Skeletal muscle tissue (tissue), 4 donors: ENCODE data around the gene KLHDC3. TPM values are rescaled to one million over a fixed set of nuclear protein-coding genes. Genes with fewer than 3 reads are reported as not detected.

ENCODE experiments used
- H3K27ac ChIP-seq: one replicate; pipeline ENCODE4 v1.7.0; 2013; ENCODE audit warnings: mild to moderate bottlenecking, low read depth, low read length, inconsistent platforms
- H3K27me3 ChIP-seq, 3 donors: one replicate each; pipeline ENCODE4 v1.7.0; 2013; ENCODE audit warnings: low read length in 3 of 3; ENCODE audit not compliant: control insufficient read depth in 3 of 3, insufficient read depth in 3 of 3
- H3K36me3 ChIP-seq, 3 donors: one replicate each; pipeline ENCODE4 v1.7.0; 2013; ENCODE audit warnings: low read length in 3 of 3; ENCODE audit not compliant: control insufficient read depth in 3 of 3, insufficient read depth in 3 of 3
- H3K4me1 ChIP-seq, 3 donors: one replicate each; pipeline ENCODE4 v1.7.0; 2013; ENCODE audit warnings: low read length in 3 of 3, mild to moderate bottlenecking in 3 of 3; ENCODE audit not compliant: control insufficient read depth in 3 of 3, insufficient read depth in 3 of 3
- H3K4me3 ChIP-seq, 3 donors: one replicate each; pipeline ENCODE4 v1.7.0; 2013; ENCODE audit warnings: low read length in 3 of 3
- H3K9ac ChIP-seq, 3 donors: one replicate each; pipeline ENCODE4 v1.7.0; 2013; ENCODE audit warnings: low read length in 3 of 3, mild to moderate bottlenecking in 3 of 3, moderate library complexity in 2 of 3, low read depth in 1 of 3
- H3K9me3 ChIP-seq, 3 donors: one replicate each; pipeline ENCODE4 v1.7.0; 2013; ENCODE audit warnings: low read length in 3 of 3; ENCODE audit not compliant: control insufficient read depth in 3 of 3
- total RNA-seq: library from RNA; depleted of rRNA; stranded (reverse); fragments of >200 nt; gene quantifications from one replicate; pipeline ENCODE4 v1.2.3, GENCODE V29; 2014
- donor health status: Osteomylitis.

KLHDC3 gene
- total RNA-seq, 1 donor from 2014 or later = 267 TPM

- Histone ChIP-seq H3K9ac (peak overlapping the region in 2 of 3 donors; percentile 8 to 33), H3K4me3 (no peak overlapping the region), H3K4me1 (peaks cover 13 to 16% (median 15%) of the 10 kb centered on the region in 3 donors), H3K9me3 (no peaks in the 10 kb centered on the region), H3K27me3 (no peaks in the 10 kb centered on the region), H3K36me3 (peaks cover 54 to 66% (median 60%) of the 10 kb centered on the region in 3 donors), H3K27ac (no peak overlapping the region)
These were observed 4.9 kb upstream of the KLHDC3 start for GRCh38 chr6:43009124-43009523.

- Histone ChIP-seq H3K4me1 (peaks cover 29 to 35% (median 31%) of the 10 kb centered on the region in 3 donors), H3K27ac (no peak overlapping the region), H3K9me3 (no peaks in the 10 kb centered on the region), H3K27me3 (no peaks in the 10 kb centered on the region), H3K36me3 (peaks cover 54 to 61% (median 60%) of the 10 kb centered on the region in 3 donors), H3K9ac (no peak overlapping the region), H3K4me3 (no peak overlapping the region)
These were observed 2.8 kb upstream of the KLHDC3 start for GRCh38 chr6:43011207-43011606.

- Histone ChIP-seq H3K4me1 (peaks cover 41 to 46% (median 43%) of the 10 kb centered on the region in 3 donors), H3K9me3 (no peaks in the 10 kb centered on the region), H3K27ac (no peak overlapping the region), H3K27me3 (no peaks in the 10 kb centered on the region), H3K9ac (peak overlapping the region in 2 of 3 donors; percentile 16 to 77), H3K4me3 (peak overlapping the region in 1 of 3 donors; percentile 80), H3K36me3 (peaks cover 47 to 53% (median 51%) of the 10 kb centered on the region in 3 donors)
These were observed 1.7 kb upstream of the KLHDC3 start for GRCh38 chr6:43012364-43012763.

GRCh38 chr6:43013097-43013842 is 779 bp upstream of the KLHDC3 start:
- Histone ChIP-seq H3K9me3 (no peaks in the 10 kb centered on the region), H3K36me3 (peaks cover 47 to 53% (median 50%) of the 10 kb centered on the region in 3 donors), H3K4me1 (peaks cover 50 to 55% (median 52%) of the 10 kb centered on the region in 3 donors), H3K4me3 (peak overlapping the region; percentile 74 to 80 (median 75)), H3K9ac (peak overlapping the region; percentile 76 to 87 (median 77)), H3K27ac (peak overlapping the region; percentile 69), H3K27me3 (no peaks in the 10 kb centered on the region)

- no peaks in the 10 kb centered on the region for H3K9me3 ChIP-seq
- H3K27ac ChIP-seq = peak overlapping the region; percentile 92
- H3K27me3 ChIP-seq = no peaks in the 10 kb centered on the region
- H3K4me1 ChIP-seq = peaks cover 62 to 67% (median 63%) of the 10 kb centered on the region in 3 donors
- peaks cover 45 to 53% (median 50%) of the 10 kb centered on the region in 3 donors for H3K36me3 ChIP-seq
- peak overlapping the region; percentile 79 to 97 (median 81) for H3K9ac ChIP-seq
- peak overlapping the region; percentile 81 to 94 (median 88) for H3K4me3 ChIP-seq
These were observed 423 bp downstream of the KLHDC3 start for GRCh38 chr6:43014434-43014909.

GRCh38 chr6:43016176-43016942 is 2.3 kb downstream of the KLHDC3 start:
- H3K4me3 ChIP-seq = peak overlapping the region; percentile 60 to 88 (median 77)
- H3K4me1 ChIP-seq = peaks cover 79 to 86% (median 79%) of the 10 kb centered on the region in 3 donors

DNA sequence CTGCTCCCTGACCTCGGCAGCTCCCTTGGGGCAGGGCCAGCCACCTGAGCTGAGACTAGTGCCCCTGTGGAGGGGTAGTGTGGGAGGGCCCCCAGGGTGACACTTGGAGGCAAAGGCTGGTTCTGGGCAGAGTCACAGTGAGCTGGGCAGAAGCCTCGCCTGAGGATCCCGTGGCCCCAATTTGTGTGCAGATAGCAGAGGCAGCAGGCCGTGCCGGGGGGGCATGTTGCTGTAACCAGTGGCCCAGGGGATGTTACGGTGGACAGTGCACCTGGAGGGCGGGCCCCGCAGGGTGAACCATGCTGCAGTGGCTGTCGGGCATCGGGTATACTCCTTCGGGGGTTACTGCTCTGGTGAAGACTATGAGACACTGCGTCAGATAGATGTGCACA is 2.9 kb downstream of the KLHDC3 start:
- H3K36me3 ChIP-seq = peaks cover 27 to 42% (median 40%) of the 10 kb centered on the region in 3 donors
- H3K4me1 ChIP-seq = peaks cover 79 to 86% (median 79%) of the 10 kb centered on the region in 3 donors
- H3K27me3 ChIP-seq = no peaks in the 10 kb centered on the region
- H3K27ac ChIP-seq = peak overlapping the region; percentile 92
- H3K9ac ChIP-seq = peak overlapping the region; percentile 69 to 89 (median 77)
- peak overlapping the region; percentile 60 to 88 (median 77) for H3K4me3 ChIP-seq
- no peaks in the 10 kb centered on the region for H3K9me3 ChIP-seq

More at GRCh38 chr6:43016176-43016942, 2.3 kb downstream of the KLHDC3 start:
- peaks cover 33 to 48% (median 46%) of the 10 kb centered on the region in 3 donors for H3K36me3 ChIP-seq
- no peaks in the 10 kb centered on the region for H3K9me3 ChIP-seq
- no peaks in the 10 kb centered on the region for H3K27me3 ChIP-seq
- H3K27ac ChIP-seq = peak overlapping the region; percentile 92
- H3K9ac ChIP-seq = peak overlapping the region; percentile 69 to 89 (median 77)

DNA sequence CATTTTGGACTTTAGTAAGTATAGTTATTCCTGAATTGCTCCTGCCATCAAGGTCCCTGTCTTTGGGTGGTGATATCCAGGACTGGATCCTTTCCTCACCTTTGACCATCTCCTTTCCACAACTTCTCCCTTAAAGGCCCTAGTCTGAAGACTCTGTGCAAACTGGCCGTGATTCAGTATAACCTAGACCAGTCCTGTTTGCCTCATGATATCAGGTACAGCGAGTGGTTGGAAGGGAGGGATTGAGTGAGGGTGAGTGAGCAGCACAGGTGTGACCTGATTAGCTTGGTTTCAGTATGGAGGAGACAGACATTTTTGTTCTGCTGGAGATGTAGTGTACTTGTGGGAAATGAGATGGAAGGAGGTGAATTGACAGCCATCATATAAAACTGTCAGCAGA is 5.1 kb downstream of the KLHDC3 start:
- no peak overlapping the region for H3K4me3 ChIP-seq
- H3K9ac ChIP-seq = peak overlapping the region in 2 of 3 donors; percentile 23 to 77
- no peaks in the 10 kb centered on the region for H3K27me3 ChIP-seq
- H3K9me3 ChIP-seq = no peaks in the 10 kb centered on the region
- H3K27ac ChIP-seq = peak overlapping the region; percentile 92
- peaks cover 22 to 38% (median 34%) of the 10 kb centered on the region in 3 donors for H3K36me3 ChIP-seq
- H3K4me1 ChIP-seq = peaks cover 72 to 76% (median 74%) of the 10 kb centered on the region in 3 donors

DNA sequence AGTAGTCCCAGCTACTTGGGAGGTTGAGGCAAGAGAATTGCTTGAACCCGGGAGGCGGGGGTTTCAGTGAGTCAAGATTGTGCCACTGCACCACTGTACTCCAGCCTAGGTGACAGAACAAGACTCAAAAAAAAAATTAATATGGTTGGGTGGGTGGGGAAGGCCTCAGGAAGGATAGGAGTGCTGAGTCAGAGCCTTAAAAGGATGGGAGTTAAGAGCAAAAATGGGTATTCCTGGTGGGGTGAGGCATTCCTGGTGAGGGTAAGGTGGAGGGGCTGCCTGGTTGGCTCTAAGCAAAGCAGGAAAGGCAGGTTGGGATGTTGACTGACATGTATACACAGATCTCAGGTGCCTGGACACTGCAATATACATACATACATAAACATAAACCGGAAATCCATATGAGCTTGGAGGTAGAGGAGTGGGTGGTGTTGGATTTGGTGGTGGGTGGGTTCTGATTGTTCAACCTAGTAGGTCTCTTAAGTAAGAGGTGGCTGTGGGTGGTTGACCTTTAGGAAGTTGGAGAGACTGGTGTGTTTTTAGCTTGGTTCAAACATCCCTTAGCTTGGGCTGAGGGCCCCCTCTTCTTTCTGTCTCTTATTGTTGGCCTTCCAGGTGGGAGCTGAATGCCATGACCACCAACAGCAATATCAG is 6.1 kb downstream of the KLHDC3 start:
- Histone ChIP-seq H3K36me3 (peaks cover 32 to 48% (median 44%) of the 10 kb centered on the region in 3 donors), H3K9me3 (no peaks in the 10 kb centered on the region), H3K27ac (peak overlapping the region; percentile 92), H3K4me3 (peak overlapping the region; percentile 69 to 99 (median 99)), H3K4me1 (peaks cover 73 to 76% (median 74%) of the 10 kb centered on the region in 3 donors), H3K27me3 (no peaks in the 10 kb centered on the region), H3K9ac (peak overlapping the region in 2 of 3 donors; percentile 38 to 91)
